ENCODE data around the gene KRTAP26-1. TPM values are rescaled to one million over a fixed set of nuclear protein-coding genes. Genes with fewer than 3 reads are reported as not detected.

KRTAP26-1 gene
- total RNA-seq, 2 donors from 2014 or later: not detected

DNA sequence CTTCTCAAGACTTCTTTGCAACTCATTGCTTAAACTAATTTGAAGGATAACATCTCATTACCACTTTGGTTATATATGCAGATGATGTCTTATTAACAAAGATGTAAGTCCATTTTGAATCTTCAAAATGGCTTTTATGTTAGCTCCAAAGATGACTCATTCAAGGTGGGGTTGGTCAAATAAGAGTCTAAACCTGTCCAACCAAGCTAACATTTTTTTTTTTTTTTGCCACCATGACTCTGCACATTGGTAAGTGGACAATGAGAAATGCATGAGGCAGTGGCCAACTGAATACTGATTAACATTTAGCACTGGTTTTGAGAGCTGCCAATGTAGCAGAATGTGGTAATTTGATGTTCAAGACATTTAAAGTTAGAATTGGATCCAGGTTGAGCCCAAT lies 17.7 kb upstream of the KRTAP26-1 start:
- Mint-ChIP-seq H3K4me1 (no peaks in the 10 kb centered on the region), H3K27me3 (ENCODE audit: insufficient read depth) (no peaks in the 10 kb centered on the region), H3K27ac (no peak overlapping the region), H3K4me3 (no peak overlapping the region), H3K9me3 (no peaks in the 10 kb centered on the region), H3K36me3 (ENCODE audit: low read depth) (no peaks in the 10 kb centered on the region)
- no peak overlapping the region for H3K9ac ChIP-seq (ENCODE audit: extremely low read depth, low read length, poor library complexity, severe bottlenecking)
- TF ChIP-seq, protein P1, sequence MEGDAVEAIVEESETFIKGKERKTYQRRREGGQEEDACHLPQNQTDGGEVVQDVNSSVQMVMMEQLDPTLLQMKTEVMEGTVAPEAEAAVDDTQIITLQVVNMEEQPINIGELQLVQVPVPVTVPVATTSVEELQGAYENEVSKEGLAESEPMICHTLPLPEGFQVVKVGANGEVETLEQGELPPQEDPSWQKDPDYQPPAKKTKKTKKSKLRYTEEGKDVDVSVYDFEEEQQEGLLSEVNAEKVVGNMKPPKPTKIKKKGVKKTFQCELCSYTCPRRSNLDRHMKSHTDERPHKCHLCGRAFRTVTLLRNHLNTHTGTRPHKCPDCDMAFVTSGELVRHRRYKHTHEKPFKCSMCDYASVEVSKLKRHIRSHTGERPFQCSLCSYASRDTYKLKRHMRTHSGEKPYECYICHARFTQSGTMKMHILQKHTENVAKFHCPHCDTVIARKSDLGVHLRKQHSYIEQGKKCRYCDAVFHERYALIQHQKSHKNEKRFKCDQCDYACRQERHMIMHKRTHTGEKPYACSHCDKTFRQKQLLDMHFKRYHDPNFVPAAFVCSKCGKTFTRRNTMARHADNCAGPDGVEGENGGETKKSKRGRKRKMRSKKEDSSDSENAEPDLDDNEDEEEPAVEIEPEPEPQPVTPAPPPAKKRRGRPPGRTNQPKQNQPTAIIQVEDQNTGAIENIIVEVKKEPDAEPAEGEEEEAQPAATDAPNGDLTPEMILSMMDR (conservative IDR thresholded peaks at IDR 0.05): no peak
- no peaks in the 10 kb centered on the region for H3K36me3 ChIP-seq (ENCODE audit: control insufficient read depth, insufficient read depth, low read length)
- no peak overlapping the region for H3K27ac ChIP-seq (ENCODE audit: low read depth, low read length)
- no peaks in the 10 kb centered on the region for H3K9me3 ChIP-seq (ENCODE audit: control insufficient read depth, low read length)
- H3K4me1 ChIP-seq (ENCODE audit: control insufficient read depth, insufficient read depth, low read length): no peaks in the 10 kb centered on the region
- no peak overlapping the region for H3K4me3 ChIP-seq (ENCODE audit: low read length)
- no peak for DNase-seq
- H3K27me3 ChIP-seq (ENCODE audit: control insufficient read depth, insufficient read depth, low read length, poor library complexity, severe bottlenecking): no peaks in the 10 kb centered on the region

DNA sequence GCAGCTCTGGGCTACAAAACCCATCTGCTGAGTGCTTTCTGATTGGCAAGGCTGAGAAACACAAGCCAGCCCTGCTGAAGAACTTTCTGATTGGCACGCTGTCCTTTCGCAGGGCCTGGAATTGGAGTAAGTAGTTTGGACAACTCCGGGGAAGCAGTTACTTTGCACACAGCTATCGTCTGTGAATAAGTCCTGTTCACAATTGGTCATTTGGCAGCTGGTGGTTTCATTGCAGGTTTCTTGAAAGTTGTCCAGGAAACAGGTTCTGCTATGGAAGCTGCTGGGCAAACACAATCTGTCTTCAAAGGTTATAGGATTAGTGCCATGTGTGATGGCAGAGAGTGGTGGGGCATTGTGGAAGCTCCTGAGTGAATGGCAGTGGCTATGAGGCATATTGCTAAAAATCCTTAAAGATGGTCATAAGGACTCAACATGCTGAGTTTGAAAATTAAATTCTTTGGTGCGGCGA lies 17.2 kb upstream of the KRTAP26-1 start, which contains the start of gene KRTAP27-1:
TSS of gene KRTAP27-1 (minus strand) at position 419 of the 469 bp plus-strand sequence. CDS start at position 393, 26 bp downstream.
- Mint-ChIP-seq H3K36me3 (ENCODE audit: low read depth) (no peaks in the 10 kb centered on the region), H3K27ac (no peak within 1 kb of the TSS)
- WGBS, 2 experiments (ENCODE audit: insufficient coverage in 1 of 2, insufficient read length in 1 of 2): 75 to 80% methylated on average over 4 to 6 of the region's 6 CpGs

DNA sequence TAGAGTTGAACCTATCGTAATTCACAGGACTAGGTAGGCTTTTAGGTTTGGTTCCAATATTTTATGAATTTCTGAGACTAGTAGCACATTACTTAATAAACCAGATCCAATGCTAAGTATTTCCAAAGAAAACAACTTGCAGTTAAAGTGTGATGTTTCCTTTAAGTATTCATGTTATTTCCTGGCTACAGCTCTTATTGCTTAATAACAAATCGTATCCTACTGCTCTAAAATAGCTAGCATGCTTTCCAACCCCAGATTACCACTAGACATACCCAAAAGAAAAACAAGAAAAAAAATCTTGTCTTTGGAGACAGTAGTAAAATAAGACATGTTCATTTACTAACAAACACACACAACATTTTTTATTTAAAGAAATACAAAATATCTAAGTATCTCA lies 16.5 kb upstream of the KRTAP26-1 start:
- WGBS, 2 experiments (ENCODE audit: insufficient coverage in 1 of 2, insufficient read length in 1 of 2): 100% methylated on average over 2 of the region's 2 CpGs; no CpG with 5 or more reads in 1 of the 2 experiments
- Mint-ChIP-seq H3K4me3 (no peak overlapping the region), H3K9me3 (no peaks in the 10 kb centered on the region), H3K27me3 (ENCODE audit: insufficient read depth) (no peaks in the 10 kb centered on the region), H3K36me3 (ENCODE audit: low read depth) (no peaks in the 10 kb centered on the region), H3K27ac (no peak overlapping the region), H3K4me1 (no peaks in the 10 kb centered on the region)
- H3K27me3 ChIP-seq (ENCODE audit: control insufficient read depth, insufficient read depth, low read length, poor library complexity, severe bottlenecking): no peaks in the 10 kb centered on the region
- H3K9me3 ChIP-seq (ENCODE audit: control insufficient read depth, low read length): no peaks in the 10 kb centered on the region
- no peaks in the 10 kb centered on the region for H3K4me1 ChIP-seq (ENCODE audit: control insufficient read depth, insufficient read depth, low read length)
- H3K4me3 ChIP-seq (ENCODE audit: low read length): no peak overlapping the region
- no peaks in the 10 kb centered on the region for H3K36me3 ChIP-seq (ENCODE audit: control insufficient read depth, insufficient read depth, low read length)
- DNase-seq: no peak
- TF ChIP-seq, protein P1 (conservative IDR thresholded peaks at IDR 0.05): no peak
- H3K27ac ChIP-seq (ENCODE audit: low read depth, low read length): no peak overlapping the region
- H3K9ac ChIP-seq (ENCODE audit: extremely low read depth, low read length, poor library complexity, severe bottlenecking): no peak overlapping the region

More for the DNA sequence above, 17.2 kb upstream of the KRTAP26-1 start, which contains the start of gene KRTAP27-1:
- Mint-ChIP-seq H3K4me3 (no peak within 1 kb of the TSS), H3K4me1 (no peaks in the 10 kb centered on the region), H3K9me3 (no peaks in the 10 kb centered on the region), H3K27me3 (ENCODE audit: insufficient read depth) (no peaks in the 10 kb centered on the region)
- H3K27ac ChIP-seq (ENCODE audit: low read depth, low read length): no peak within 1 kb of the TSS
- no peaks in the 10 kb centered on the region for H3K9me3 ChIP-seq (ENCODE audit: control insufficient read depth, low read length)
- H3K36me3 ChIP-seq (ENCODE audit: control insufficient read depth, insufficient read depth, low read length): no peaks in the 10 kb centered on the region
- H3K27me3 ChIP-seq (ENCODE audit: control insufficient read depth, insufficient read depth, low read length, poor library complexity, severe bottlenecking): no peaks in the 10 kb centered on the region
- no peak within 1 kb of the TSS for H3K9ac ChIP-seq (ENCODE audit: extremely low read depth, low read length, poor library complexity, severe bottlenecking)
- no peaks in the 10 kb centered on the region for H3K4me1 ChIP-seq (ENCODE audit: control insufficient read depth, insufficient read depth, low read length)
- H3K4me3 ChIP-seq (ENCODE audit: low read length): no peak within 1 kb of the TSS
- TF ChIP-seq, protein P1 (conservative IDR thresholded peaks at IDR 0.05): no peak
- no peak for DNase-seq
